Subcutaneous adipose tissue (tissue), 4 donors: ENCODE data around the gene PLAAT5. TPM values are rescaled to one million over a fixed set of nuclear protein-coding genes. Genes with fewer than 3 reads are reported as not detected.

ENCODE experiments used
- CTCF ChIP-seq: fragments of 450-650 bp; IDR thresholded peaks from one replicate; pipeline ENCODE4 v1.5.1; 2016; ENCODE audit warnings: low read depth, mild to moderate bottlenecking, control low read depth, antibody characterized with exemption, moderate library complexity
- total RNA-seq, 4 donors: library from RNA; depleted of rRNA; stranded (reverse); fragments of >200 nt; gene quantifications; one replicate each; pipeline ENCODE4 v1.1.0, GENCODE V29; 2016

Gene PLAAT5
- 10 to 100 TPM; 38.2 to 59.5 (median 42.9) TPM for total RNA-seq

GRCh38 chr11:63490551-63491239 is at the start of gene PLAAT5:
Gene PLAAT5, minus strand, starts transcription at chr11:63491167. Its CDS starts 133 bp downstream, at chr11:63491034.
- no peak for TF ChIP-seq CTCF

- no peak for TF ChIP-seq CTCF
Measured at GRCh38 chr11:63537293-63538101, 46.5 kb upstream of the PLAAT5 start.

- TF ChIP-seq CTCF = no peak
Measured at GRCh38 chr11:63536669-63537292, 45.8 kb upstream of the PLAAT5 start, which contains the start of gene PLAAT4. Gene PLAAT4, plus strand, starts transcription at chr11:63536808. Its CDS starts 61 bp downstream, at chr11:63536869.

GRCh38 chr11:63535734-63536133 is 44.8 kb upstream of the PLAAT5 start:
- no peak for TF ChIP-seq CTCF

GRCh38 chr11:63534895-63535461 is 44.0 kb upstream of the PLAAT5 start:
- TF ChIP-seq CTCF = no peak

GRCh38 chr11:63534076-63534475 is 43.1 kb upstream of the PLAAT5 start:
- no peak for TF ChIP-seq CTCF
